GM18511 (cell line): ENCODE data around the gene OR6Y1.

Source experiments
- ATAC-seq: cut with Tn5 transposase; IDR thresholded peaks from one replicate; pipeline ENCODE4 v1.9.1; 2021; ENCODE audit warnings: mild to moderate bottlenecking, moderate library complexity; ENCODE audit not compliant: unreplicated experiment

OR6Y1 gene, protein sequence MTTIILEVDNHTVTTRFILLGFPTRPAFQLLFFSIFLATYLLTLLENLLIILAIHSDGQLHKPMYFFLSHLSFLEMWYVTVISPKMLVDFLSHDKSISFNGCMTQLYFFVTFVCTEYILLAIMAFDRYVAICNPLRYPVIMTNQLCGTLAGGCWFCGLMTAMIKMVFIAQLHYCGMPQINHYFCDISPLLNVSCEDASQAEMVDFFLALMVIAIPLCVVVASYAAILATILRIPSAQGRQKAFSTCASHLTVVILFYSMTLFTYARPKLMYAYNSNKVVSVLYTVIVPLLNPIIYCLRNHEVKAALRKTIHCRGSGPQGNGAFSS

DNA sequence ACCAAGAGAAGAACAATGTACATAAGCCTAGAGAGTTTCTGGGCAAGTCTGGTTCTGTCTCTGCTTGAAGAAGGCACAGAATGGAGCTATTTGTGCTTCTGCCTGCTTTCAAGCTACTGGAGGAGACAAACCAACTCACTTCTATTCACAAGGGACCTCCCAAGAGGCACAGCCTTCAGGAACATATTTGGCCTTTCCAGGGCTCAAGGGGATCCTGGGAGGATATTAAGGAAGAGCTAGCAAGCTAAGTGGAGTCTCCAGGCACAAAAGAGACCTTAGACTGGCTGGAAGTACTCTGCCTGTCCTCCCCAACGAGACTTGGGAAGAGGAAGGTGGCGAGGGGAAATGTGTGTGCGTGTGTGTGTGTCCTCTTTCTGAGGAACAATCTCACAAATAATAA, at the start of gene OR6Y1:
Gene OR6Y1 (minus strand): TSS at position 54 of the 400 bp plus-strand sequence. CDS start 6,300 bp downstream, outside the sequence.
- no peak for ATAC-seq

DNA sequence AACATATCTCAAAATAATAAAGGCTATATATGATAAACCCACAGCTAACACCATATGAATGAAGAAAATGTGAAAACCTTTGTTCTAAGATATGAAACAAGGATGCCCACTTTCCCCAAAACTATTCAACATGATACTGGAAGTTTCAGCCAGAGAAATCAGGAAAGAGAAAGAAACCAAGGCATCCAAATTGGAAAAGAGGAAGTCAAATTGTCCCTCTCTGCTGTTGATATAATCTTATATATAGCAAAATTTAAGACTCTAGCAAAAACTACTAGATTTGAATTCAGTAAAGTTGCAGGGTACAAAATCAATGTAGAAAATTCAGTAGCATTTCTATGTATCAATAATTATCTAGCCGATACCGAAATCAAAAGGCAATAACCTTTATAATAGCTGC, 46.5 kb upstream of the OR6Y1 start:
- no peak for ATAC-seq

DNA sequence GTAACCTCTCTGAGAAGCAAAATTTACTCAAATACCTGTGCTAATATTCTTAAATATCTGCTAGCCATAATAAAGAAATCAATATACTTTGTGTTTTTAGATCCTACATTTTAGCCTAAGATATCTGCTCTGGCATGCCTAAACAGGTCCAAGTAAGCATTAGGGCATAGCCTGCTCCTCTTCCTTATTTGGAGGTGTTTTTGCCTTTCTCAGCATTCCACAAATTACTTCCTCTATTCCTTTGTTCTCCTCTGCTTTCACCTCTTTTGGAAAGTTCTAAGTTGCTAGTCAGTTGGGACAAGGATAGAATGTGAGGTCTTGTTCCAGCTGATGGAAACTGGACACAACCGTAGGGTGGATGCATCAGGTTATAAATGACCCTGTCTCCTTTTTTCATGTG, 32.7 kb upstream of the OR6Y1 start:
- ATAC-seq, result no peak

DNA sequence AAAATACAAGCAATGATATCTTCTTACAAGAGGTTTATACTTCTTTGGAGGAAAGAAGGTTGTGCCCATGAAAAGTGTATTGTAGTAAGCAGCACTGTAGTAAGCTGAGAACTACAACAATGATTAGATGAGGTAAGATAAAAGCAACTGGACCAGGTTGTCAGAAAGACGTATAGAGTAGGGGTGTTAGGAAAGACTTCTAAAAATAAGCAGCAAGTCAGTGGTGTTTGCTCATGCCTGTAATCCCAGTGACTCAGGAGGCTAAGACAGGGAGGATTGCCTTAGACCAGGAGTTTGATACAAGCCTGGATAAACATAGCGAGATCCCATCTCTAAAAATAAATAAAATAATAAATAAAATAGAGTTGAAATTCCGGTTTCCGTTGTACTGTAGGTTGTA, 29.8 kb upstream of the OR6Y1 start:
- no peak for ATAC-seq

DNA sequence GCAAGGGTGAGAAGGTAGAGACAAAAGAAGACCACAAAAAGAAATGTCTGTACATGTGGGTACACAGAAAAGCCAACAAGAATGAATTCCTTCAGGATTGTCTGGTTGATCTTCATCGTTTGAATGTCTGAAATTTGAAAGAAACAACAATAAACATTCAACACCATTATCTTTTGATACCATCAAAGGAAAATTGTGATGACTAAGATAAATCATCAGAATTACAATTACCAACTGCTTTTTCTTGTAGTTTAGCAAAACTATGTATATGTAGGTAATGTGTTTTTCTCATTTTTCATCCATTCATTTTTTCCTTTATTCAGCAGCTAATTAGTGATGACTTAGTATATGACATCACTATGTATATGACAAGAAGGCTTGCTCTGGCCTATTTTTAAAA, 25.5 kb upstream of the OR6Y1 start, which contains the start of gene OR10X1:
Gene OR10X1 (minus strand): TSS at position 167 of the 400 bp plus-strand sequence. CDS start 0 bp downstream, at position 167.
- ATAC-seq, result no peak

DNA sequence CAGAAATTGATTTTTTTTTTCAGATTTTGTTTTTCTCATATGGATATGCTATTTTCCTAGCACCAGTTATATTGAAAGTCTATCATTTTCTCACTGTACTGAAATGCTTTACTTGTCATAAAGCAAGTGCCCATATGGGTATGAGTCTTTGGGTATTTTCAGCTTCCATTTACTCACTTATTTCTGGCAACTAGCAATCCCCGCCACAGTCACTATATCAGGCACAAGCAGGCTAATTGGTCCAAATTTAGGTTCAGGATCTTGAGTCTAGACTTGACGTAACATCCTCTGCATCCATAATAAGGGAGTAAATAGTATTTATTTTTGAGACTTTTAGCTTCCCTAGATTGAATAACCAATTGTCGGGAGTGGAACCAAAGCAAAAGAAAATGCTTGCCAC, 23.4 kb upstream of the OR6Y1 start:
- no peak for ATAC-seq

DNA sequence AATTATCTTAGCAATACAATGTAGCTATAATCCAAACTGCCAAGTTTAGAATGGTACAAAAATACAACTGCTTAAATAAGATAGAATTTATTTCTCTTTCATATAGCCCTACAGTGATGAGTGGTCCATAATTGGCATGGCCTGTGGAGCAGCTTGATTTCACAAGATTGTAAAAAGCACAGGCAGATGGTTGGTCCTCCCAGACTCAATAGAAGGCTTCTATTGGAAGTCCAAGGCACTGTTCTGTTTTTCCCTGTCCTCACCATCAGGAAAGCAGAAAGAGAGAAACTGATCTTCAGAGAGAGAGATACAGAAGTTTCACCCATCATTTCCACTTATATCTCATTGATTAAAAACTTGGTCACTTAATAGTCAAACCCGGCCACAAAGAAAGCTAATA, 18.0 kb upstream of the OR6Y1 start:
- ATAC-seq, result no peak

DNA sequence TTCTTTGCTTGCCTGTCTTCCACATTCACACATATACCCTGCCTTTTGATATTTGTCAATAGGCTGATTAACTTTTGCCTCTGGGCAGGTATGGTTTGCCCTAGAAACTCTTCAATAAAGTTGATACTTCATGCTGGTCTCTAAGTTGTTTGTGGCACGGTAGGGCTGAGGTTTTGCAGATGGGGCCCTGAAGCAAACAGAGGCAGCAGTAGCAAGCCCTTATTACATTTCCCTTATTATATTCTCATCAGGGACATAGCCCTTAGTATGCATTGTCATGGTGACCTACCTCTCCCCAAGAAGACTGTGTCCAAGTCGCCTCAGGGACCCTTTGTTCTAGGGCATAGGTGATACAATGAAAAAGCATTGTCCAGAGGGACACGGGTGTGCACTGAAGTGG, 16.3 kb upstream of the OR6Y1 start, which contains the start of gene OR6P1:
Gene OR6P1 (minus strand): TSS at position 101 of the 400 bp plus-strand sequence. CDS start 6,976 bp downstream, outside the sequence.
- no peak for ATAC-seq

DNA sequence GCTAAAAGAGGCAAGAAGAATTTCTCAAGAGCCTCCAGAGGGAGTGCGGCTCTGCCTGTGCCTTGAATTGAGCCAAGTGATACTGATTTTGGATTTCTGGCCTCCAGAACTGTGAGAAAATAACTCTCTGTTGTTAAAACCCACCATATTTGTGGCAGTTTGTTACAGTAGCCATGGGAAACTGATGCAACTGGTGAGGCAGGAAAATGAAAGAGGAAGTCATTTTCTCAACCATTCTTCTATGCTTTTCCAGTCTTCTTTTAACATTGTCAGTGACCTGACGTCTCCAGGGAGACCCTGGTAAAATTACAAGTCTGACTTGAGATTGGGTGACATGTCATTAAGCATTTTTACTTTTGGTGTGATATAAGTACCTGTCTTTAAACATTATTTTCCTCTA, 10.4 kb upstream of the OR6Y1 start:
- ATAC-seq, result no peak

DNA sequence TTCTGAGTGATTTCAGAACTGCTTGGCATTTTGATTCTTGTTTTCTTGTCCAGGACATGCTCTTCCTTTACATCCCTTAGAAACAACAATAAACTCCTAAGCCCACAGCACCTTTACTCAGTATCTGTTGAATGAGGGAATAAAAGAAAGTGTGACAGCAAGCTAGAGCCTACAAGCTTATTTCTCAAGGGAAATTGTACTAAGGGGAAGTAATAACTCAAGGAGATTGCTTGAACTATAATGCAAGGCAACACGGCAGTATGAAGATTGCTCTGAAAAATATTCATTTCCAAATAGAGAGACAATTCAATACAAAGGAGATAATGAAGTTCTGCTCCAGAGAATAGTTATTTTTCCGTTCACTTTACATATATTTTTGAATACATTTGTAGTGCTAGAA, 9.6 kb upstream of the OR6Y1 start:
- no peak for ATAC-seq

DNA sequence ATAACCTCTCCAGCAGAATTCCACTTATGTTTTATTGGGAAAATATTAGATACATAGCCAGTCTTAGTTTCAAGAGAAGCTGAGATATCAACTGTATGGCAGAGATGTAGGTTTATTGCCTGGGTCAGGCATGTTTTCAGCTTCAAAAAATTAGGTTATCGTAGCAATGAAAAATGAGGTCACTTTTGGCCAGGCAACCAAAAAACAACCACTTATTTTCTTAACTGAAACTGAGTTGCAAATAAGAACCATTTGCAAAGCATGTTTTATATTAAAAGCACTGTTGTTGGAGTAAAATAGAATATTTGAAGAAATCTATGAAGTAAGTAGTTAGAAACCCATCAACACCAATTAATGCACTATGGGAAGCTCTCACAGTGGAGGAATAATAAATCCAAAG, 5.5 kb upstream of the OR6Y1 start:
- no peak for ATAC-seq

DNA sequence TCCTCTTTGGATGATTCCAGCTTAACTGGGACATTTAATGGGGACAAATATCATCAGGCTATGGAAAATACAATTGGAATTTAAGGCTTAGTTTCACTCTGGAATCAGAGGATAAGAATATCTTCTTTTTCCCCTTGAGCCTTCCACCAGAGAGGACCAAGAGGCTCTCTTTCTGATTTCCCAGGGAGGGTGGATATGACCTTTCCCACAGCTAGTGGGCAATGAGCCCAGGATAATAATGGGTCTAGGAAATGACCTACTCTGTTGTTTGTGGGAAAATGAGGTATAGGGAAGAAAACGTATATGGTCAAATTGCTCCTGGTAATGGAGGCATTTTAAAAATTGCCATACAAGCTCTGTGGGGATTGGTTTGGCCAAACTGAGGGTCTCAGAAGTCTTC, 1.9 kb downstream of the OR6Y1 start:
- no peak for ATAC-seq

DNA sequence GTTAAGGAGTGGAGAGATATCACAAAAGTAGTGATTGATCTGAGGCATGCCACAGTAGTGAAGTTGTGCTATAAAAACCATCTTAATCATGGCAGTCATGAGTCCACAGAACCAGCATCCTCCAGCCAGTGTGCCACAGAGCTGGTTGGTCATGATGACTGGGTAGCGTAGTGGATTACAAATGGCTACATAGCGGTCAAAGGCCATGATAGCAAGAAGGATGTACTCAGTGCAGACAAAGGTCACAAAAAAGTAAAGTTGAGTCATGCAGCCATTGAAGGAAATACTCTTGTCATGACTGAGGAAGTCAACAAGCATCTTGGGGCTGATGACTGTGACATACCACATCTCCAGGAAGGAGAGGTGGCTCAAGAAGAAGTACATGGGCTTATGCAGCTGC, 6.7 kb downstream of the OR6Y1 start:
- ATAC-seq, result no peak

DNA sequence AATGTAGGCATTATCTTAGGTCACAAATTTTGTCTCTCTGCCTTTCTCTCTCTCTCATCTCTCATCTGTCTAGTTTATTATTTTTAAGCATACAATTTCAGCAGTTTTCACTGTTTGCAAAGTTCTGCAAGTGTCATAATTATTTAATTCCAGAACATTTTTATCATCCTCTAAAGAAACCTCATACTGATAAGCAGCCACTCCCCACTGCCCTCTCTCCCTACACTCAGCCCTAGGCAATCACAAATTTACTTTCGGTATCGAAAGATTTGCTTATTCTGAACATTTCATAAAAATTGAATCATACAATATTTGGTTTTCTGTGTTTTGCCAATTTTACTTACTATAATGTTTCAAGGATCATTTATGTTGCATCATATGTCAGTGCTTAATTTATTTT, 16.6 kb downstream of the OR6Y1 start:
- ATAC-seq, result no peak

DNA sequence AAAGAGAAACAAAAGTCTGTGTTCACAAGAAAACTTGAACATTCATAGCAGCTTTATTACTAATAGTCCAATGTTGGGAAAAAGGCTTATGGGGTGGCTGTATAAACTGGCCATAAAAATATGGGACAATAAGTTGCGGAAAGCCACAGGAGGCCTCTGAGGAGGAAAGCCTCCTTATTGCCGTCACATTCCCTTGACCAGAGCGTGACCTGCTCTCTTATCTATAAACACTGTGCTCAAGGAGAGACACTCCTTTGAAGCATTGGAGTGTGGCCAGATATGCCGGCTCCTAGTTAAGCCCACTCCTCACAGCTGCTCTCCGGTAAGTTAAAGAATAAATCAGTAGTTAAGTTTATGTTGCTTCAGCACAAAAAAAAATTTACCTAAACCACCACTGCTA, 19.7 kb downstream of the OR6Y1 start:
- ATAC-seq, result no peak

DNA sequence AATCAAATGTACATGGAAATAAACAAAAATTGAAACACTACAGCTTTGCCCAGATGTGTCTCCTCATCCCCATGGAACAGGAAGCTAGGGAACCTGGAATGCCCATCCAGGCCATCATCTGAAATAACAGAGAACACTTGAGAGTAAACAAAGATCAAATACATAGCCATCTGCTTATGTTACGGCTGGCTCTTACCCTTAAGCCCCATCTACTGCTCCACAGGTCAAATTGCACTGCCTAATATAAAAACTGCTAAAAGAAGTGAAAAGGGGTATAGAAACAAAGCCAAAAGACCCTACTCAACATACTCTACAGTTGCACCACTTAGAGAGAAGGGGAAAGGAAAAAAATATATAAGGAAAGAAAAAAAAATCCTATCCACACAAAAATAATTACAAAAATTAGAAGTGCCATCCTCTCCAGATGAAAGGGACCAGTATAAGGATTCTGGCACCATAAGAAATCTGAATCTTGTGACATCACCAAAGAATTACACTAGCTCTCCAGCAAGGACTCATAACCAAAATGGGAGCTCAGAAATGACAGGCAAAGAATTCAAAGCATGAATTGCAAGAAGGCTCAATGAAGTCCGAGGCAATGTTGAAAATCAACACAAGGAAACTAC, 26.9 kb downstream of the OR6Y1 start:
- peak; percentile 56 for ATAC-seq

DNA sequence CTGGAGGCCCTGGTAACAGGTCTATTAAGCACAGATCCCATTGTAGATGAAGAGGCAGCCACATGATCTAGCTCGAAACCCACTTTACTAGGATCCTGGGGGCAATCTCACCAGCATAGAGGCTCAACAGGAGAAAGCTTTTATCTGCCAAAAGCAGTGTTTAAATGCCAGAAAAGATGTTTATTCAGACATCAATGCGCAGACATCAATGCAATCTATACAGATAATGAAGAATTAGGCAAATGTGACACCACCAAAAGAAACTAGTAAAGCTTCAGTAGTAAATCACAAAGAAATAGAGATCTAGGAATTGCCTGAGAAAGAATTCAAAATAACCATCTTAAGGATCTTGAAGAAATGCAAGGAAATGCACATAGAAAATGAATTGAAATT, 32.5 kb downstream of the OR6Y1 start:
- no peak for ATAC-seq

DNA sequence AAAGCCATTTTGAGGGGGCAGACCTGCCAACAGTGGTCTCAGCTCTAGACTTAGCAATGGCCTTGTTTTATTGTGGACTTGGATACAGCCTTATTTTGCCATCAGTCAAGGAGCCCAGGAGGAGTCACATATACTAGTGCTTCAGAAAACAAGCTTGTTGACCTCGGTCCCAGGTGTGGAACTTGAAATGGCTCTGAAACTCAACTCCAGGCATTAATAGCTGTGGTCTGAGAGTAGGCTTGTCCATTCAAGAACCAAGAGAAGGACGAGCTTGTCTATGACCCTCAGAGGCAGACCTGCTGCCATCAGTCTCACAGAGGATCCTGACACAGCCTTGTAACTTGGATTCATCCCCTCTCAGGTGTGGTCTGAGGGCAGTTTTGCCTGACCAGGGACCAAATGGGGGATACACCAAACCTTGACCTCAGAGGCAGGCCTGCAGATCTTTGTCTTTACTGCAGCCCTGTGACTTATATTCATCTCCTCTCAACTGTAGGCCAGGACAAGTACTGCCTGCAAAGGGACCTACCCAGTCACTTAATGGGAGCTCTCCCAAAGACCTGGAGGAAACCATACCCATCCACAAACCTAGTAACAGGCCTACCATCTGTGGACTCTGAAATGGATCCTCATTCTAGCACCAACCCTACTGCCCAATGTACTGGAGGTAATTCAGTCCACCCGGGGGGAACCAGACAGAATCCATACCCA, 33.1 kb downstream of the OR6Y1 start:
- no peak for ATAC-seq

DNA sequence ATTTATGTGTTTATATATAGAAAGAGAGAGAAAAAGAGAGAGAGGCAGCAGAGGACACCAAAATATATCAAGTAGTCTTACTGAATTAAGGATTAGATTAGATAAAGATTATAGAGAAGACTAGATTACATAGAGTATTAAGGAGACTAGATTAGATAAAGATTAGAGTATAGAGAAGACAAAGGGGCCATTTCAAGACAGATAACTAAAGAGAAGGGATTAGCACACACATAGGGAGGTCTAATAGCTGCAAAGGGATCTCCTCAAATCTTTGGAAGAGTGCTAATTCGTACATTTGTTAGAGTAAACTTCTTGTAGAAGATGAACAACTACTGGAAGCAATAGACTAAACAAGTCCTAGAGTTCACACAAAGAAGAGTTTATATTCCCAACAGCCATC, 34.2 kb downstream of the OR6Y1 start:
- no peak for ATAC-seq

DNA sequence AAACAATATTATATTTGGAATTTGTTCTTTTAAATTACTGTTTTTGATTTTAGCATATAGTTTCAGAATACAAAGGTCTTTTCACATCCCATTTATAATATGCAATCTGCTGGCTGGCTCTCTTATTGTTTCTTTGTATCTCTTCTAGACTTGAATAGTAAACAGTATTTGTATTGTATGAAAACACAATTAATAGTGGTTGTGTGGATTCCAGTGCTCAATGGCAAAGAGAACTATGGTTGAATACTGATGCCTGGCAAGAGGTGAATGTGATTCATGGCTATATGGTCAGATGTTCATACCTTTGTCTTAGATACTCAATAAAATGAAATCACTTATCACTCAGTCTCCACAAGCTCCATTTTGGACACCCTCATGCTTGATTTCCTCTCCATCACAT, 37.2 kb downstream of the OR6Y1 start:
- ATAC-seq, result no peak

DNA sequence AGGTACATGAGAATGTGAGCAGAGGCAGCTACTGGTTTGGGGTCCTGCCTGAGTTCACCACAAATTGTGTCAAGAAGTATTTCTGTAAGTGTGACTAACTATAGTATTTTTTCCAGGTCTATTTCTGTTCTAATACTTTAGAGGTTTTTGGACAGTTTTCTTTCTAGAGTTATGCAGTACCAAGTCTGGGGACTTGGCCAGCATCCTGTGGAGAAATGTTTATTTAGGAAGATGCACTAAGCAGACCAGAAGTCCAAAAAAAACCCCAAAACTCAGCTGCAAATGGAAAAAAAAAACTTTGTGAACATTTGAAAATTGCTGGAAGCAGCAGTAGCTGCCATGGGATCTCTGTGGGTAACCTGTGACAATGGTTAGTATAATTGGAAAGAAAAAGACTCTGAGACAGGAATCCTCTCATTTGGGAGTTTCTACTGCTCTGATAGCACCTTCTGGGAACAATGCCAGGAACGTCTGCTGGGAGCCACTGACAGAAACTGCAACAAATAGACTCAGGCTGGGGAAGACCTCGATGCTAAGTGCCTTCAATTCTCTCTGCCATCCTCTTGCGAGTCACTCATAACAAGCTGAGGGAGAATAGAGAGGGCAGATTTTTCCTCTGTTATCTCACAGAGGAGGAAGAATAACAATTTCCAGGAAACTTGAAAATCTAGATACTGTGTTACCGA, 44.6 kb downstream of the OR6Y1 start:
- ATAC-seq, result no peak
